ENCODE measurements around the gene HDAC8.

HDAC8 gene

DNA sequence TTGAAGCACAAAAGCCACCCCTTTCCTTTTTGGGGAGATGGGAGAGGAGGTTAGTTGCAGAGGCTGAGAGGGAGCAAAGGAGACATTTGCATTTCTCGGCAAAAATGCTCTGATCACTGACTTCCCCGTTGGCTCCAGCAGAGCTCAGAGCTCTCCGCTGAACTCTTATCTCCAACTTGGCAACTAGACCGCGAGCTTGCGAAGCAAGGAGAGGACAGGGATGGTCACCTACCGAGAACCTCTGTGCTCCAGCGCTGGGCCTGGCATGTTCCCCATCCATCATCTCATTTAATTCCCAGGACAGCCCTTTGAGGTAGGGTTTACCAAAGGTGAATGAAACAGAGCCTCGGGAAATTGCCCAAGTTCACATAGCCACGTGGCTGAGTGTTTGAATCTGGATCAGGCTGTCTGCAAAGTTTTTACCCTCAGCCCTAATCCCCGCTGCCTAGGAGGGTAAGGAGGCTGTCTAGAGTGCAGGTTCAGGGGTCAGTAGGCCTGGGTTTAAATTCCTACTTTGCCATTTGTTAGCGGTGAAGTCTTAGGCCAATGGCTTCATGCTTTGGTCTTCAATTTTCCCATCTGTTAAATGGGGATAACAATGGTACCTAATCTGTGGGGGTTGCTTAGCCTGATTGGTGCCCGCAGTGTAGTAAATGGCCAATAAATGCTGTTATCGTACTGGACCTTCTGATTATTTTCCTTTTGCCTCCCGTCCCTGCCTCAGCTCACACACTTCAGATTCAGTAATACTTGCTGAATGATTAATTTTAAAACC, 263.2 kb downstream of the HDAC8 start:
- Histone ChIP-seq H3K4me1 (ENCODE audit: control insufficient read depth, insufficient read depth, low read depth, low read length) (peaks cover 19% of the 10 kb centered on the region), H2BK12ac (ENCODE audit: low read length in 2 of 2) (no peak overlapping the region), H2AK5ac (ENCODE audit: low read length, severe bottlenecking) (no peak overlapping the region), H4K91ac (ENCODE audit: low read length) (no peak overlapping the region), H2AFZ (ENCODE audit: low read depth, low read length) (peak overlapping the region; percentile 14), H3K4ac (ENCODE audit: low read depth in 1 of 2, low read length in 2 of 2) (no peak overlapping the region), H3K18ac (ENCODE audit: low read depth in 1 of 2, low read length in 2 of 2) (peak overlapping the region in 1 of 2 experiments; percentile 76), H2BK120ac (ENCODE audit: low read depth, low read length) (no peak overlapping the region), H2BK15ac (ENCODE audit: low read depth, poor library complexity, severe bottlenecking) (no peak overlapping the region), H3K4me2 (ENCODE audit: low read length, poor library complexity, severe bottlenecking) (peak overlapping the region; percentile 88), H3K9ac (ENCODE audit: low read length) (no peak overlapping the region), H4K8ac (ENCODE audit: low read length) (peak overlapping the region; percentile 30), H3K79me1 (replicated peaks; ENCODE audit: low read length, poor library complexity, severe bottlenecking) (no peaks in the 10 kb centered on the region), H3K4me3 (ENCODE audit: insufficient read depth in 1 of 2, low read depth in 1 of 2, low read length in 2 of 2) (peak overlapping the region in 1 of 2 experiments; percentile 65), H3K27ac (ENCODE audit: low read length, poor library complexity, severe bottlenecking) (no peak overlapping the region), H3K9me3 (ENCODE audit: control insufficient read depth, low read length) (no peaks in the 10 kb centered on the region), H3K14ac (ENCODE audit: low read length in 2 of 2) (no peak overlapping the region), H3K23ac (ENCODE audit: low read length in 2 of 2) (no peak overlapping the region), H3K27me3 (ENCODE audit: control insufficient read depth in 1 of 2, insufficient read depth in 1 of 2, low read length in 2 of 2) (peaks cover 33 to 89% of the 10 kb centered on the region in 2 experiments), H3K36me3 (ENCODE audit: control insufficient read depth in 1 of 2, insufficient read depth in 2 of 2, low read depth in 1 of 2, low read length in 2 of 2) (no peaks in the 10 kb centered on the region), H2BK5ac (ENCODE audit: low read depth, low read length, poor library complexity, severe bottlenecking) (no peak overlapping the region)
- no peak for DNase-seq
- WGBS, result 32% methylated on average over 8 of the region's 15 CpGs

- Histone ChIP-seq H3K27me3 (ENCODE audit: control insufficient read depth in 1 of 2, insufficient read depth in 1 of 2, low read length in 2 of 2) (peaks cover 38 to 89% of the 10 kb centered on the region in 2 experiments), H2BK15ac (ENCODE audit: low read depth, poor library complexity, severe bottlenecking) (no peak overlapping the region), H3K4me2 (ENCODE audit: low read length, poor library complexity, severe bottlenecking) (peak overlapping the region; percentile 88)
Observed at GRCh38 chrX:72308566-72309296, 263.9 kb downstream of the HDAC8 start.

GRCh38 chrX:72308209-72308565, 264.5 kb downstream of the HDAC8 start:
- Histone ChIP-seq H3K23ac (ENCODE audit: low read length in 2 of 2) (no peak overlapping the region), H4K91ac (ENCODE audit: low read length) (no peak overlapping the region), H3K27ac (ENCODE audit: low read length, poor library complexity, severe bottlenecking) (no peak overlapping the region), H3K14ac (ENCODE audit: low read length in 2 of 2) (no peak overlapping the region), H3K27me3 (ENCODE audit: control insufficient read depth in 1 of 2, insufficient read depth in 1 of 2, low read length in 2 of 2) (peaks cover 43 to 90% of the 10 kb centered on the region in 2 experiments), H3K9ac (ENCODE audit: low read length) (no peak overlapping the region), H2AK5ac (ENCODE audit: low read length, severe bottlenecking) (no peak overlapping the region), H3K4ac (ENCODE audit: low read depth in 1 of 2, low read length in 2 of 2) (no peak overlapping the region), H3K4me1 (ENCODE audit: control insufficient read depth, insufficient read depth, low read depth, low read length) (peaks cover 19% of the 10 kb centered on the region), H2BK15ac (ENCODE audit: low read depth, poor library complexity, severe bottlenecking) (no peak overlapping the region), H3K9me3 (ENCODE audit: control insufficient read depth, low read length) (no peaks in the 10 kb centered on the region), H4K8ac (ENCODE audit: low read length) (no peak overlapping the region), H3K4me3 (ENCODE audit: insufficient read depth in 1 of 2, low read depth in 1 of 2, low read length in 2 of 2) (peak overlapping the region in 1 of 2 experiments; percentile 65), H3K36me3 (ENCODE audit: control insufficient read depth in 1 of 2, insufficient read depth in 2 of 2, low read depth in 1 of 2, low read length in 2 of 2) (no peaks in the 10 kb centered on the region), H2AFZ (ENCODE audit: low read depth, low read length) (no peak overlapping the region), H2BK12ac (ENCODE audit: low read length in 2 of 2) (no peak overlapping the region), H3K79me1 (replicated peaks; ENCODE audit: low read length, poor library complexity, severe bottlenecking) (no peaks in the 10 kb centered on the region), H2BK5ac (ENCODE audit: low read depth, low read length, poor library complexity, severe bottlenecking) (no peak overlapping the region), H3K18ac (ENCODE audit: low read depth in 1 of 2, low read length in 2 of 2) (no peak overlapping the region), H2BK120ac (ENCODE audit: low read depth, low read length) (no peak overlapping the region), H3K4me2 (ENCODE audit: low read length, poor library complexity, severe bottlenecking) (no peak overlapping the region)
- no peak for DNase-seq
- 0% methylated on average over 5 of the region's 11 CpGs for WGBS

More at GRCh38 chrX:72308566-72309296, 263.9 kb downstream of the HDAC8 start:
- Histone ChIP-seq H4K8ac (ENCODE audit: low read length) (peak overlapping the region; percentile 30), H2BK5ac (ENCODE audit: low read depth, low read length, poor library complexity, severe bottlenecking) (no peak overlapping the region), H3K14ac (ENCODE audit: low read length in 2 of 2) (no peak overlapping the region), H2AFZ (ENCODE audit: low read depth, low read length) (peak overlapping the region; percentile 14), H2BK120ac (ENCODE audit: low read depth, low read length) (no peak overlapping the region), H3K4ac (ENCODE audit: low read depth in 1 of 2, low read length in 2 of 2) (no peak overlapping the region), H2AK5ac (ENCODE audit: low read length, severe bottlenecking) (no peak overlapping the region), H3K4me1 (ENCODE audit: control insufficient read depth, insufficient read depth, low read depth, low read length) (peaks cover 19% of the 10 kb centered on the region), H2BK12ac (ENCODE audit: low read length in 2 of 2) (no peak overlapping the region), H3K9ac (ENCODE audit: low read length) (no peak overlapping the region), H3K9me3 (ENCODE audit: control insufficient read depth, low read length) (no peaks in the 10 kb centered on the region), H3K79me1 (replicated peaks; ENCODE audit: low read length, poor library complexity, severe bottlenecking) (no peaks in the 10 kb centered on the region), H3K18ac (ENCODE audit: low read depth in 1 of 2, low read length in 2 of 2) (peak overlapping the region in 1 of 2 experiments; percentile 76), H3K4me3 (ENCODE audit: insufficient read depth in 1 of 2, low read depth in 1 of 2, low read length in 2 of 2) (peak overlapping the region in 1 of 2 experiments; percentile 65), H4K91ac (ENCODE audit: low read length) (no peak overlapping the region), H3K23ac (ENCODE audit: low read length in 2 of 2) (no peak overlapping the region), H3K27ac (ENCODE audit: low read length, poor library complexity, severe bottlenecking) (no peak overlapping the region), H3K36me3 (ENCODE audit: control insufficient read depth in 1 of 2, insufficient read depth in 2 of 2, low read depth in 1 of 2, low read length in 2 of 2) (no peaks in the 10 kb centered on the region)
- WGBS, result 0% methylated on average over 21 of the region's 24 CpGs
- DNase-seq, result peak; percentile 69

GRCh38 chrX:72307646-72308051, 265.0 kb downstream of the HDAC8 start:
- Histone ChIP-seq H3K18ac (ENCODE audit: low read depth in 1 of 2, low read length in 2 of 2) (no peak overlapping the region), H3K4me2 (ENCODE audit: low read length, poor library complexity, severe bottlenecking) (no peak overlapping the region), H2BK5ac (ENCODE audit: low read depth, low read length, poor library complexity, severe bottlenecking) (no peak overlapping the region), H2AFZ (ENCODE audit: low read depth, low read length) (no peak overlapping the region), H3K27me3 (ENCODE audit: control insufficient read depth in 1 of 2, insufficient read depth in 1 of 2, low read length in 2 of 2) (peaks cover 49 to 90% of the 10 kb centered on the region in 2 experiments), H2BK15ac (ENCODE audit: low read depth, poor library complexity, severe bottlenecking) (no peak overlapping the region), H2BK120ac (ENCODE audit: low read depth, low read length) (no peak overlapping the region), H4K8ac (ENCODE audit: low read length) (no peak overlapping the region), H3K14ac (ENCODE audit: low read length in 2 of 2) (no peak overlapping the region), H3K4ac (ENCODE audit: low read depth in 1 of 2, low read length in 2 of 2) (no peak overlapping the region), H3K23ac (ENCODE audit: low read length in 2 of 2) (no peak overlapping the region), H4K91ac (ENCODE audit: low read length) (no peak overlapping the region), H2BK12ac (ENCODE audit: low read length in 2 of 2) (no peak overlapping the region), H3K4me3 (ENCODE audit: insufficient read depth in 1 of 2, low read depth in 1 of 2, low read length in 2 of 2) (peak overlapping the region in 1 of 2 experiments; percentile 73), H3K79me1 (replicated peaks; ENCODE audit: low read length, poor library complexity, severe bottlenecking) (no peaks in the 10 kb centered on the region), H3K27ac (ENCODE audit: low read length, poor library complexity, severe bottlenecking) (no peak overlapping the region), H2AK5ac (ENCODE audit: low read length, severe bottlenecking) (no peak overlapping the region), H3K9me3 (ENCODE audit: control insufficient read depth, low read length) (no peaks in the 10 kb centered on the region), H3K36me3 (ENCODE audit: control insufficient read depth in 1 of 2, insufficient read depth in 2 of 2, low read depth in 1 of 2, low read length in 2 of 2) (no peaks in the 10 kb centered on the region), H3K4me1 (ENCODE audit: control insufficient read depth, insufficient read depth, low read depth, low read length) (peaks cover 19% of the 10 kb centered on the region), H3K9ac (ENCODE audit: low read length) (no peak overlapping the region)
- WGBS, result 6% methylated on average over 5 of the region's 17 CpGs
- no peak for DNase-seq

Measured in mesenchymal stem cell (in vitro differentiated cells and primary cell).